GM12864 (cell line): ENCODE data around the gene PREX1.

Source experiments
- DNase-seq: peaks from one replicate; pipeline ENCODE4 v3.0.0-alpha.2; 2011; ENCODE audit warnings: low read depth
- H3K4me3 ChIP-seq: 2 replicates; pipeline ENCODE4 v1.5.1; 2011; ENCODE audit warnings: mild to moderate bottlenecking, low read depth, low read length, control low read depth
- CTCF ChIP-seq: IDR thresholded peaks from 2 replicates; pipeline ENCODE4 v1.5.1; 2011; ENCODE audit warnings: low read depth, mild to moderate bottlenecking, moderate library complexity, low read length, control low read depth, inconsistent platforms; ENCODE audit errors: missing control alignments

PREX1 gene

GRCh38 chr20:48629069-48629959 is 198.5 kb downstream of the PREX1 start:
- TF ChIP-seq CTCF: no peak
- no peak overlapping the region for H3K4me3 ChIP-seq
- no peak for DNase-seq

- no peak for DNase-seq
- TF ChIP-seq CTCF: no peak
These were observed 200.1 kb downstream of the PREX1 start for GRCh38 chr20:48627737-48628128.

GRCh38 chr20:48626938-48627736 is 200.7 kb downstream of the PREX1 start:
- no peak overlapping the region for H3K4me3 ChIP-seq
- TF ChIP-seq CTCF: no peak
- no peak for DNase-seq

More at GRCh38 chr20:48627737-48628128, 200.1 kb downstream of the PREX1 start:
- no peak overlapping the region for H3K4me3 ChIP-seq

- no peak for DNase-seq
- no peak overlapping the region for H3K4me3 ChIP-seq
These were observed 201.4 kb downstream of the PREX1 start for GRCh38 chr20:48626226-48626937.

GRCh38 chr20:48625136-48625900 is 202.5 kb downstream of the PREX1 start:
- no peak overlapping the region for H3K4me3 ChIP-seq
- no peak for DNase-seq
- no peak for TF ChIP-seq CTCF

More at GRCh38 chr20:48626226-48626937, 201.4 kb downstream of the PREX1 start:
- no peak for TF ChIP-seq CTCF
